ENCODE data around the gene BAIAP2. TPM values are rescaled to one million over a fixed set of nuclear protein-coding genes. Genes with fewer than 3 reads are reported as not detected.

Gene BAIAP2
- total RNA-seq, 1 experiment from 2014 or later, result 105 TPM

DNA sequence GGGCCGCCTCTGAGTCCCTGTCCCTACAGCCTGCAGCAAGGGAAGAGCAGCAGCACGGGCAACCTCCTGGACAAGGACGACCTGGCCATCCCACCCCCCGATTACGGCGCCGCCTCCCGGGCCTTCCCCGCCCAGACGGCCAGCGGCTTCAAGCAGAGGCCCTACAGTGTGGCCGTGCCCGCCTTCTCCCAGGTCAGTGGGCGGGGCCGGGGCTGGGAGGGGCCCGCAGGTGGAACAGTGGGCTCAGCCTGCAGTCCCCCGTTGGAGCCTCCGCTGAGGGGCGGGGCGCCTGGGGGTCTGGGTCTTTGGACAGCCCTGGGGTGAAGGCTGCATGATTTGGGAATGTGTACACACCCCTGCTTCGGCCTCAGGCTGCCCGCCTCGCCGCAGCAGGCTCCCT is 71.8 kb downstream of the BAIAP2 start:
- no peak for DNase-seq (ENCODE audit: low spot score)

DNA sequence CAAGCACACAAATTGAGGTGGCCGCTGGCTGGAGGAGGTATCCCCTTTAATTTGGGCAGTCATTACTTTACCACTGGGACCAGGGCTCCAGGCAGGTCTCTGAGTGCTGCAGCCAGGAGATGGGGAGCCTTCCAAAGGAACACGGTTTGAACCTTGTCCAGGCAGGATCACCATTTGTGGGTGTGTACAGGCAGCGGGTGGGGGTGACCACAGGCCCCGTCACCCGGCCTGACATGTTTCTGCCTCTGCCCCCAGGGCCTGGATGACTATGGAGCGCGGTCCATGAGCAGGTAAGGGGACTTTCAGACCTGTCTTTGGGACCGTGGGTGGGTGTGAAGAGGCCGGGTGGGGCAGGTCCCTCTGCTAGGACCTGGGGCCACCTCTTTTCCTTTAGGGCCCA is 73.3 kb downstream of the BAIAP2 start:
- DNase-seq (ENCODE audit: low spot score), result no peak

DNA sequence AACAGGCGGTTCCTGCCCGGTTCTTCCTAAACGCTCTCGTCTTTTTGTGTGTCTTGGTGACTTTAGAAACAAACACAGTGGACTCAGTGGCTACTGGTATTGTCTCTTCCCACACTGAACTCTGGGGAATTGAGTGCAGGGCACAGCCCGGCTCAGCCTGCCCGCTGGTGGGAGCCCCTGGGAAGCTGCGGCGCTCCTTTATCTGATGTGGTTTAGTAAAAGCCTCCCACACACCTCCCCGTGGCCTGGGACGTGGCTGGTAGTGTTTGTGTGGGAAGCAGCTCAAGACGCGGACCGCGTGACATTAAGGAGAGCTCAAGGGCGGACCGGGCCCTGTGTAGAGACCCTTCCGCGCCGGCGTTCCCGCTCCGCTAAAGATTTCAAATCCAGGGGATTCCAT is 75.0 kb downstream of the BAIAP2 start:
- no peak for DNase-seq (ENCODE audit: low spot score)

GRCh38 chr17:81110488-81111040 is 75.6 kb downstream of the BAIAP2 start:
- no peak for DNase-seq (ENCODE audit: low spot score)

DNA sequence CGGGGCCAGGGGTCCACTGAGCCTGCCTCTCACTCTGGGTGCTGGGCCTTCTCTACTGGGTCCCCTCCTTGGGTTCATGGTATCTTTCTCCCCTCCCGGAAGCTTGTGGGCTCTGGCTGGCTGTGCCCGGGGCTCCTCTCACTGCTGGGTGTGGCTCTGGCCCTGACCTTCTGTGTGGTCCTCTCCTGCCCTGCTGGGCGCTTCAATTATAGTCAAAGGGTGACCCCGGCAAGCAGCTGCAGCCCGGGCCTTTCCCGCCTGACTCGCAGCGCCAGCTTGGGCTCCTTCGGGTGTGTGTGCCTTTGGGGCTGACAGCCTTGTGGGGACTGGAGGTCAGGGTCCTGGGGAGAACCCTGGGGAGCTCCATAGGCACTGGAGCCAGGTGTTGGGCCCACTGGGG is 76.1 kb downstream of the BAIAP2 start:
- no peak for DNase-seq (ENCODE audit: low spot score)

DNA sequence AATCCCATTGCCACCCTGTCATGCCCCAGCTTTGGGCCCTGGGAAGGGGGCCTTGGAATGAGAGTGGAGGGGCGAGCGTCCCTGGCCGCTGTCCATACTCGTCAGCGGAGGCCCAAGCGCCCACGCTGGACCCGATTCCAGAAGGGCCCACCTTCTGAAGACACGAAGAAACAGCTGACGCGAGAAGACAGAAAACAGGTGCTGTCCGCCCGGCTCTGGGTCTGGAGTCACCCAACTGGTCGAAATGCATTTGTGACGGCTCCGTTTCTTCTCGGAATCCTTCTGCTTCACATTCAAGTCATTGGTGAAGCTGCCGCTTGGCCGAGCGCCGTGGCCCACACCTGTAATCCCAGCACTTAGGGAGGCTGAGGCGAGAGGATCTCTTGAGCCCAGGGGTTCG is 77.5 kb downstream of the BAIAP2 start:
- DNase-seq (ENCODE audit: low spot score), result no peak

- DNase-seq (ENCODE audit: low spot score), result no peak
These were observed 78.3 kb downstream of the BAIAP2 start for GRCh38 chr17:81113158-81113724.

DNA sequence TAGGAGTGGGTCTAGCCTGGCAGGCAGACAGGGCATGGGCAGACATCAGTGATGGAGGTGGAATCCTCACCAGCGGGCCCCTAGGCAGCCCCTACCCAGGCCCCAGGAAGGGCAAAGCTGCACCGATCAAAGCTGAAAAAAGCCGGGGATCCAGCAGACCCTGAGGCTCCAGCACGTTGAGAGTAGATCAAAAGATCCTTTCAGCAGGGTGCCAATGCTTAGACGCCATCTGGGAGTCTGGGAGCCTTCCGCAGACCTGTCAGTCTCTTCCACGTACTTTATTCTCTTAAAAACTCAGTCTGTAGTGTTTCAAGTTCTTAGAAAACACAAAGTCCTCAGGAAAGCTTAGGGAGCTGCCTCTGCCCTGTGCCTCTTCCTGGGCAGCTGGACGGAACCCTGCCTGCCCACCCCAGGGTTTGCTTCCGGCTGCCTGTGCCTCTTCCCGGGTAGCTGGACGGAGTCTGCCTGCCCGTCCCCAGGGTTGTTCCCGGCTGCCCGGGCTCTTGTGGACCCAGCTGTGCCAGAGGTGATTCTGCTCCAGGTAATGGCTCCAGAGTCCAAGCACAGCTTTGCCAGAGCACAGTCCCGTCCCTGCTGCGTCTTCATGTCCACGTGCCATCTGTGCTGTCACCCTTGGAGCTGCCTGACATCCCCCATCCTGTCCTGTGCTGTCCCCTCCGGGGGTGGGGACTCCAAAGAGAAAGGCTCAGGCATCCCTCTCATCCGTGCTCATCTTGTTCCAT is 79.6 kb downstream of the BAIAP2 start:
- DNase-seq (ENCODE audit: low spot score), result no peak

- DNase-seq (ENCODE audit: low spot score), result no peak
These were observed 80.3 kb downstream of the BAIAP2 start for GRCh38 chr17:81115219-81115618.

DNA sequence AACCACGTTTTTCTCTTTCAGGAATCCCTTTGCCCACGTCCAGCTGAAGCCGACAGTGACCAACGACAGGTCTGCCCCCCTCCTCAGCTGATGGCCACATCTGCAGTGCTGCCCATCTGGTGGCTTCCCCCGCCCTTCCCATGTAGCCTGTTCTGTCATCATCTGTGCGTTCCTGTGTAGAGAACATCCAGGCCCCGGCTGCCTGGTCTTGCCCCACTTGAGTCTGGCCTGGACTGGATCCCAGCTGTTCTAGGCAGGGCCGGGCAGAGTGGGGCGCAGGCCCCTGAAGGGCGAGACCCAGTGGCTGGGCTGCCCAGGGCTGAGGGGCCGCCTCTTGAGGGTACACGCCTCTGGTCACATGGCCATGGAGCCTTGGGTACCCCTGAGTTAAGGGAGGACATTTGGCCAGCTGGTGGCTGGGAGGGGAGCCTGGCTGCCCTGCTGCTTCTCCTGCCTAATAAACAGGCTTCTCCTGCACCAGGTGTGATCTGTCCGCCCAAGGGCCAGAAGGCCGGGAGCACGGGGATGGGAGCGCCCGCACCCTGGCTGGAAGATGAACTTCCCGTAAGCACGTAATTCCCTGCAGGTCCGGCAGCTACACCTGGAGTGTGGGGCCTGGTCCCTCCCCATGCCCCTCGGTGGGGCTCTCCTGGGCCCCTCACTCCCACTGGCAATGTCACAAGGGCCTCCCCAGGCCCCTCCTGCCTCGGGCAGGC is 81.0 kb downstream of the BAIAP2 start:
- no peak for DNase-seq (ENCODE audit: low spot score)

- peak; percentile 56 for DNase-seq (ENCODE audit: low spot score)
These were observed 81.8 kb downstream of the BAIAP2 start for GRCh38 chr17:81116704-81117103.

DNA sequence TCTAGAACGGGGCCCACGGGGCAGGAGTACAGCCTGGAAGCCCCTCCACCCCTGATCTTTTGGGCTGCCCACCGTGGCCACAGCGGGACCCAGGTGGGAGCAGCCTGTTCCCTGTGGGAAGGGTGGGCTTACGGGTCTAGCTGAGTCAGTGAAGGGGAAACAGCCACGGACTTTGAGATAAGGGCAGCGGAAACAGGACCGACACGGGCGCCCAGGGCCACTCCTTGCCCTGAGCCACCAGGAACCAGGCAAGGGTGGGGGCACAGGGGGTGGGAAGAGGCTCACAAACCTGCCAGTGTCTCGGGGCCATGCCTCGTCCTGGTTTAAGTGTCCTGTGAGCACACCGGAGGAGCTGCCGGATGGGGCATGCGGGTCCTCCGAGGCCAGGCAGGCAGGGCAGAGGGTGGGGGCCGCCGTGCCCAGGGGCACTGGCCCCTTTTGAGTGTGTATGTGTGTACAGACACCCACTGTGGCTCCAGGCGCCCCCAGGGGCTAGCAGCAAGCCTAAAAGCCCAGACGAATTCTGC is 82.8 kb downstream of the BAIAP2 start:
- DNase-seq (ENCODE audit: low spot score), result no peak

GRCh38 chr17:81118308-81119221 is 83.6 kb downstream of the BAIAP2 start:
- no peak for DNase-seq (ENCODE audit: low spot score)

DNA sequence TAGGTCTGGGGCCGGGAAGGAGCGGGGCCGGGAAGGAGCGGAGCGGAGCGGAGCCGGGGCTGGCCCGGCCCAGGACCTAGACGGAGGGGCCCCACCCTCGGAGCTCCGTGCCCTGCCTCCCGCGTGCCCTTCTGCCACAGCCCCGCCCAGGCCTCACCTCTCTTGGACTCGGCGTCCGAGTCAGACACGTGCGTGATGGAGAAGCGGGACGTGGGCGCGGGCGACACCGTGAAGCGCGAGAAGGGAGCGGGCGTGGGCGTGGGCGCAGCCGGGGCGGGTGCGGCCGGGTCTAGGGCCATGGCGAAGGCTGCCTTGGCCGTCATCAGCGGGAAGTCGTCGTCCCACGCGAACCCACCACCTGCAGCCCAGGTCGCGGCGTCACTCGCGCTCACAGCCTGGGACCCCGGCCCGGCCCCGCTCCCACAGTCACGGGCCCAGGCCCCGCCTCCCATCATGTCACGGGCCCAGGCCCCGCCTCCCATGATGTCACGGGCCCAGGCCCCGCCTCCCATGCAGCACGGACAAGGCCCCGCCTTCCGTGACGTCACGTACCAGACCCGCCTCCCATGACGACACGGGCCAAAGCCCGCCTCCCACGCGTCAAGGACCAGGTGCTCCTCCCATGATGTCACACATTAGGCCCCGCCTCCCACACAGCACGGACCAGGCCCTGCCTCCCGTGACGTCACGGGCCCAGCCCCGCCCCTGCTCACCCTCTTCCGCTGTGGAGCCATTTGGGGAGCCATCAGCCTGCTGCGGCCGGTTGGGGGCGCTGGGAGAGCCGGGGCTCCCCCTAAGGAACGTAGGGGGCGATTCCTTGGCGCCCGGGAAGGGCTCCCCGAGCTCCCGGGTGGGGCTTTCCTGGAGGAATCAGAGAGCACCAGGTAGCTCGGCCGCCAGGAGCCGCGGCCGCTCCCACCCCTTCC is 84.5 kb downstream of the BAIAP2 start:
- peak; percentile 94 for DNase-seq (ENCODE audit: low spot score)

- DNase-seq (ENCODE audit: low spot score), result no peak
These were observed 85.2 kb downstream of the BAIAP2 start for GRCh38 chr17:81120149-81120484.

GRCh38 chr17:81120695-81121621 is 86.0 kb downstream of the BAIAP2 start:
- DNase-seq (ENCODE audit: low spot score), result no peak

DNA sequence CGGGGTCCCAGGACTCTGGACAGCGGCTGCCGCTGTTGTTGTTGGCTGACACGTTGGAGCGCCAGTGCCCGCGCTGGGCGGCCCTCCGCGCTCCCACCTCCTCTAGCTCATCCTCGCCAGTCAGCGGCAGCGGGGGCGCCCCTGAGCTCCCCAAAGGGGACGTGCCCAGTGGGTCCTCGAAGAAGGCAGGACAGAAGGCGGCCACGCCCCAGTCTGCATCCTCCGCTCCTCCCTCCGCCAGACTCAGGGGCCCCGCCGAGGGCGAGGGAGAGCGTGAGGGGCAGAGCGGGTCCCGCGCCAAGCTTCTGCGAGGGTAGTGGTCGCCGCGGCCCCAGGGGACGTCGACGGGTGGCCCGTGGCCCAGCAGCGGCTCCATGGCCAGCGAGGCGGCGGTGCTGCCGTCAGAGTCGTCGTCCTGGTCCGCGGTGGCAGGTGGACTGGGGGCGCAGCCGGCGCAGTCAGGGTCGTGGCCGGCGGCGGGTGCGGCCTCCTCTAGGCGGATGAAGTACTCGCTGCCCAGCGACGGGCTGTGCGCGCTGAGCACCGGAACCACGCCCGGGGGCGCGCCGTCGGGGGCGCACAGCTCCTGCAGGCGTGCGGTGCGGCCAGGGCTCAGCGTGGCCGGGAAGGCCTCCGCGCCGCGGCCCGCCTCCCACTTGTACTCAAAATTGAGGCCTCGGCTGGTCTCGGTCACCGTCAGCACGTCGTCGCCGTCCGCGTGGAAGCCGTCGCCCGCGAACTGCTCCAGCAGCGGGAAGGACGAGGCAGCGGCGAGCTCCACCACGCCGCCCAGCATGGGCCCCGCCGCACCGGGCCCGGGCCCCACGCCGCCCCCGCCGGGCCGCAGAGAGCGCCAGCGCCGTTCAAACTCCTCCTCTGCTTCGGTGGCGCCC is 87.1 kb downstream of the BAIAP2 start:
- no peak for DNase-seq (ENCODE audit: low spot score)

Measured in HT-29 (cell line).